K562 (cell line): ENCODE results near the gene CGGBP1. TPM values are rescaled to one million over a fixed set of nuclear protein-coding genes. Genes with fewer than 3 reads are reported as not detected.

ENCODE experiments used
- ATAC-seq: fragments of 200-7000 bp; cut with Tn5 transposase; 3 replicates; pipeline ENCODE4 v1.9.1; 2020; ENCODE audit warnings: moderate library complexity
- BruUV-seq: library from RNA; stranded (reverse); fragments of 400-500 nt; replicated peaks from 2 replicates; lab custom pipeline; 2021; lab: Mats Ljungman, UMichigan
- CTCF ChIA-PET: fragments of 300-600 bp; formaldehyde crosslinking; extraction: SDS; loops from one replicate; lab custom pipeline; 2021; ENCODE audit warnings: low intra/inter-chr PET ratio; lab: Yijun Ruan, JAX
- POLR2A ChIA-PET: fragments of 300-600, 350-650 bp; sonication (Branson Sonifier 250); formaldehyde crosslinking; extraction: SDS; loops from one replicate; lab custom pipeline; 2021; ENCODE audit warnings: antibody characterized with exemption, inconsistent platforms; lab: Yijun Ruan, JAX
- DNase-seq, 4 experiments: peaks; one replicate each; pipeline versions ENCODE4 v3.0.0 to v3.0.0-alpha.2; 2011 to 2018; ENCODE audit warnings: low spot score in 3 of 4, mixed read lengths in 3 of 4; ENCODE audit errors: extremely low read depth in 1 of 4
- FAIRE-seq: peaks from 2 replicates; lab custom pipeline; 2011; peaks lifted over from hg19 to GRCh38; lab: Jason Lieb, UNC
- H2AFZ ChIP-seq: 2 replicates; pipeline ENCODE4 v1.6.0; 2011; ENCODE audit warnings: low read depth, low read length, control low read depth, inconsistent platforms
- H3K27ac ChIP-seq: fragments of 200-600 bp; 3 replicates; pipeline ENCODE4 v1.8.0; 2011; ENCODE audit warnings: low read depth, mild to moderate bottlenecking, control low read depth, inconsistent platforms, low read length, moderate library complexity, mixed read lengths; ENCODE audit errors: extremely low read depth
- H3K27me3 ChIP-seq, 2 experiments: fragments of 300-600 bp in 1 of 2; 2 replicates in 1 of 2; 3 replicates in 1 of 2; pipeline versions ENCODE4 v1.6.0 to v1.8.0; 2011; ENCODE audit warnings: inconsistent platforms in 2 of 2, low read length in 2 of 2, mild to moderate bottlenecking in 1 of 2, mixed read lengths in 1 of 2, moderate library complexity in 1 of 2; ENCODE audit not compliant: control insufficient read depth in 2 of 2, insufficient read depth in 2 of 2
- H3K36me3 ChIP-seq: fragments of 300-600 bp; 3 replicates; pipeline ENCODE4 v1.8.0; 2011; ENCODE audit warnings: mild to moderate bottlenecking, low read length, inconsistent platforms; ENCODE audit not compliant: control insufficient read depth, insufficient read depth
- H3K4me1 ChIP-seq, 2 experiments: fragments of 200-600 bp in 1 of 2; replicated peaks in 1 of 2; 2 replicates in 1 of 2; 3 replicates in 1 of 2; pipeline versions ENCODE4 v1.5.1 to v1.8.0; 2011; ENCODE audit warnings: inconsistent platforms in 2 of 2, low read length in 2 of 2, mild to moderate bottlenecking in 1 of 2, mixed read lengths in 1 of 2, moderate library complexity in 1 of 2; ENCODE audit not compliant: control insufficient read depth in 2 of 2, insufficient read depth in 2 of 2
- H3K4me2 ChIP-seq: 2 replicates; pipeline ENCODE4 v1.6.1; 2011; ENCODE audit warnings: low read length, control low read depth, inconsistent platforms, mixed read lengths; ENCODE audit not compliant: insufficient read depth
- H3K4me3 ChIP-seq: fragments of 200-600 bp; sonication (generic), shearing (Covaris generic); 2 replicates; pipeline ENCODE4 v1.5.1; 2016; ENCODE audit warnings: control low read depth, inconsistent platforms
- H3K79me2 ChIP-seq: fragments of 200-600 bp; 3 replicates; pipeline ENCODE4 v1.8.0; 2011; ENCODE audit warnings: low read length, inconsistent platforms; ENCODE audit not compliant: control insufficient read depth, insufficient read depth
- H3K9ac ChIP-seq, 2 experiments: 2 replicates each; pipeline versions ENCODE4 v1.6.0 to v1.6.1; 2011; ENCODE audit warnings: low read depth in 2 of 2, low read length in 2 of 2, control low read depth in 1 of 2, inconsistent platforms in 1 of 2, mild to moderate bottlenecking in 1 of 2, mixed read lengths in 1 of 2; ENCODE audit not compliant: insufficient read depth in 1 of 2
- H3K9me1 ChIP-seq: one replicate; pipeline ENCODE4 v1.6.0; 2011; ENCODE audit warnings: inconsistent platforms, mild to moderate bottlenecking, low read length, moderate library complexity; ENCODE audit not compliant: control insufficient read depth, insufficient read depth
- H3K9me3 ChIP-seq: replicated peaks from 2 replicates; pipeline ENCODE4 v1.5.1; 2011; ENCODE audit warnings: low read depth, low read length, inconsistent platforms; ENCODE audit not compliant: control insufficient read depth, insufficient read depth
- H4K20me1 ChIP-seq: replicated peaks from 2 replicates; pipeline ENCODE4 v1.6.1; 2011; ENCODE audit warnings: low read length, inconsistent platforms, mixed read lengths; ENCODE audit not compliant: control insufficient read depth, insufficient read depth
- KDM1A ChIP-seq, 2 experiments: fragments of 450-650 bp; IDR thresholded peaks; 2 replicates each; pipeline ENCODE4 v1.6.1; 2016; ENCODE audit warnings: mild to moderate bottlenecking in 2 of 2
- SRSF7 ChIP-seq: fragments of 200-400 bp; formaldehyde crosslinking; optimal IDR thresholded peaks from 2 replicates; pipeline ENCODE3; 2017; ENCODE audit warnings: mild to moderate bottlenecking, low read depth, low read length
- WGBS: fragments of 100-300 bp; shearing (Covaris generic); methylation state at CpG from one replicate; pipeline ENCODE4 v1.1.6; 2016; ENCODE audit warnings: low coverage, mixed read lengths; ENCODE audit not compliant: insufficient coverage; ENCODE audit errors: missing lambda C conversion rate; 5-methylcytosine and 5-hydroxymethylcytosine counted together
- in situ Hi-C: fragments of 300-500 bp; cut with MboI; formaldehyde crosslinking; loops from 4 replicates; pipeline ENCODE4 v1.15.0; 2018; ENCODE audit warnings: inconsistent platforms, mixed read lengths
- intact Hi-C: fragments of 100-400 bp; cut with micrococcal nuclease; formaldehyde crosslinking; loops from 2 replicates; pipeline ENCODE4 v1.14.2; 2022
- polyA plus RNA-seq, 8 experiments: library from polyadenylated mRNA; depleted of rRNA in 4 of 8; stranded (reverse) in 5 of 8; unstranded in 3 of 8; fragments of >200 nt; fragmentation: Nextera tagmentation in 2 of 8; fragmentation: Illumina TruSeq in 1 of 8; extraction: Ambion mirVana in 2 of 8; extraction: Trizol in 1 of 8; gene quantifications; 2 replicates each; pipeline versions ENCODE4 v1.2.1 to v1.2.3, GENCODE V29; 2011 to 2014; ENCODE audit warnings: inconsistent platforms in 1 of 8, missing spikeins in 1 of 8
- total RNA-seq, 7 experiments: library from RNA; depleted of rRNA in 6 of 7; stranded (reverse); fragments of >200 nt in 6 of 7; fragmentation: Illumina TruSeq in 2 of 7; extraction: Trizol in 2 of 7; gene quantifications; 2 replicates each; pipeline versions ENCODE4 v1.2.1 to v1.2.3, GENCODE V29; 2011 to 2021; ENCODE audit warnings: low replicate concordance in 1 of 7
- TF ChIP-seq, protein P1 (sequence below): fragments of 250-450 bp; sonication (Bioruptor Pico); IDR thresholded peaks from 2 replicates; pipeline ENCODE4 v1.4.0; 2020; ENCODE audit warnings: mild to moderate bottlenecking, moderate library complexity, borderline replicate concordance

Gene CGGBP1
- total and polyA plus RNA-seq, 9 of the 15 experiments (the other 6 are each of a cell fraction or from before 2014, with no cell fraction given), result 14.4 to 47.8 (median 37.8) TPM

DNA sequence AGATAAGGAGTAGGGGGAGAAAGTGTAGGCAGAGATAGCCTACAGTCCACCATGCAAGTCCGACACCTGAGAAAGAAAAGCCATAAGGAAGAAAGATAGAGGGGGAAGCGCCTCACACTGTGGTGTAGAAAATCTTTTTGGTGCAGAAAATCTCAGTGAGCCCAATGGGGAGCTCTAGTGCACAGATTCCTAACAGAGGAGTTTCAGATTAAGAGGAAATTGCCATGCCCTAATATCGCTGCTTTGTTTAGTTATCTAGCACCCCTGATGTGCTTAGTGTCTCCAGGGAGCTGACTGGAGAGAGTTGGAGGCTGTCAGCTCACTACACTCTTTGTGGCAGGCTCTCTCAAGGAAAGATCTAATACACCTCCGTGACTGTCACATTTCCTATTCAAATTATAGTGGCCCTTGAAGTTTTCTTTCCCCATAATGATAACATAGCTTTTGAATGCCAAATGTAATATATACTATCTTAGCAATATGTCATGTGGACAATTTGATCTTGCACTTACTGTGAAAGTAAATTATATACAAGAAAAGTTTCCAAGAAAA, 33.7 kb downstream of the CGGBP1 start:
- BruUV-seq, result no TSS peak
- in situ Hi-C loops, result no loop called here

More for the DNA sequence above, 33.7 kb downstream of the CGGBP1 start:
- 32% methylated on average over 4 of the region's 4 CpGs for WGBS
- Histone ChIP-seq H3K27ac (no peak overlapping the region), H3K9ac (no peak overlapping the region), H3K79me2 (no peaks in the 10 kb centered on the region), H4K20me1 (no peaks in the 10 kb centered on the region), H3K36me3 (no peaks in the 10 kb centered on the region), H3K9me1 (no peaks in the 10 kb centered on the region), H3K27me3 (no peaks in the 10 kb centered on the region), H3K4me1 (no peaks in the 10 kb centered on the region; a peak in 1 of 5 replicates), H3K4me2 (no peak overlapping the region), H3K4me3 (no peak overlapping the region), H2AFZ (no peak overlapping the region), H3K9me3 (no peaks in the 10 kb centered on the region)
- ChIA-PET CTCF (no interaction called here), POLR2A (no interaction called here)
- TF ChIP-seq KDM1A (IDR thresholded peaks at IDR 0.05), result 0 out of 4 replicates have a peak, but pooled peaks of 1 of the 2 experiments have one; percentile 27
- TF ChIP-seq, protein P1, sequence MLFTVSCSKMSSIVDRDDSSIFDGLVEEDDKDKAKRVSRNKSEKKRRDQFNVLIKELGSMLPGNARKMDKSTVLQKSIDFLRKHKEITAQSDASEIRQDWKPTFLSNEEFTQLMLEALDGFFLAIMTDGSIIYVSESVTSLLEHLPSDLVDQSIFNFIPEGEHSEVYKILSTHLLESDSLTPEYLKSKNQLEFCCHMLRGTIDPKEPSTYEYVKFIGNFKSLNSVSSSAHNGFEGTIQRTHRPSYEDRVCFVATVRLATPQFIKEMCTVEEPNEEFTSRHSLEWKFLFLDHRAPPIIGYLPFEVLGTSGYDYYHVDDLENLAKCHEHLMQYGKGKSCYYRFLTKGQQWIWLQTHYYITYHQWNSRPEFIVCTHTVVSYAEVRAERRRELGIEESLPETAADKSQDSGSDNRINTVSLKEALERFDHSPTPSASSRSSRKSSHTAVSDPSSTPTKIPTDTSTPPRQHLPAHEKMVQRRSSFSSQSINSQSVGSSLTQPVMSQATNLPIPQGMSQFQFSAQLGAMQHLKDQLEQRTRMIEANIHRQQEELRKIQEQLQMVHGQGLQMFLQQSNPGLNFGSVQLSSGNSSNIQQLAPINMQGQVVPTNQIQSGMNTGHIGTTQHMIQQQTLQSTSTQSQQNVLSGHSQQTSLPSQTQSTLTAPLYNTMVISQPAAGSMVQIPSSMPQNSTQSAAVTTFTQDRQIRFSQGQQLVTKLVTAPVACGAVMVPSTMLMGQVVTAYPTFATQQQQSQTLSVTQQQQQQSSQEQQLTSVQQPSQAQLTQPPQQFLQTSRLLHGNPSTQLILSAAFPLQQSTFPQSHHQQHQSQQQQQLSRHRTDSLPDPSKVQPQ (CRISPR knock-in tag), result no peak
- no peak for TF ChIP-seq SRSF7
- ATAC-seq (no peak), FAIRE-seq (no peak), DNase-seq (no peak)
- intact Hi-C loops, result no loop called here
